ENCODE data around the gene OTULINL.

DNA sequence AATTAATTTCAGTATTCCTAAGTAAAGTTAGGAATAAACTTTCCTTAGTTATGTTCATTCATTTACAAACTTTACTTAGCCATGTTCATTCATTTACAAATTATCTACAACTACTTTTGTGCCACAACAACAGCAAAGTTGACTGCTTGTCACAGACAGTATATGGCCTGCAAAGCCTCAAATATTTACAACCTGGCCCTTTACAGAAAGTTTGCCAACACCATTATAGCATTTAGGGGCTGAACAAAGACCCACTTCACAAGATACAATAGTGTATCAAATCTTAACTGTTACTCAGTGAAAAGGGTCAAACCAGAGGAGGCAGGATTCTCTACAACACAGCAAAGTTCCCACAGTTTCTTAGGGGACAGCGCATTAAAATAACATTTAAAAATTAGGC, 9.7 kb upstream of the OTULINL start:
- no peak for TF ChIP-seq POLR2A (IDR thresholded peaks at IDR 0.05; ENCODE audit: low read depth, low read length)
- TF ChIP-seq TAF1 (IDR thresholded peaks at IDR 0.05; ENCODE audit: borderline replicate concordance, low read depth, low read length): no peak

Data from GM12892 (cell line).